Body of pancreas (tissue), 4 donors: ENCODE data around the gene HEPHL1. TPM values are rescaled to one million over a fixed set of nuclear protein-coding genes. Genes with fewer than 3 reads are reported as not detected.

ENCODE experiments used
- ATAC-seq: fragments of 150-250 bp; one replicate; pipeline ENCODE4 v1.9.1; 2016
- DNase-seq, 4 donors: peaks; one replicate each; pipeline ENCODE4 v3.0.0-alpha.2; 2019
- H3K27ac ChIP-seq, 4 donors: fragments of 200-600 bp; sonication (generic); 1 replicate in 3 of 4; 2 replicates in 1 of 4; pipeline versions ENCODE4 v1.5.1 to v1.6.1; 2016 to 2019; ENCODE audit warnings: mild to moderate bottlenecking in 1 of 4, mixed read lengths in 1 of 4, moderate library complexity in 1 of 4
- H3K27me3 ChIP-seq, 2 donors: fragments of 200-600 bp; sonication (generic); one replicate each; pipeline ENCODE4 v1.6.0; 2016; ENCODE audit warnings: mild to moderate bottlenecking in 1 of 2
- H3K36me3 ChIP-seq, 2 donors: fragments of 200-600 bp; sonication (generic); replicated peaks in 1 of 2; 2 replicates each; pipeline ENCODE4 v1.5.1; 2016; ENCODE audit warnings: low read depth in 2 of 2; ENCODE audit not compliant: insufficient read depth in 1 of 2
- H3K4me1 ChIP-seq: fragments of 200-600 bp; sonication (generic); one replicate; pipeline ENCODE4 v1.6.0; 2016
- H3K4me3 ChIP-seq, 2 donors: fragments of 200-600 bp; sonication (generic); 1 replicate in 1 of 2; 2 replicates in 1 of 2; pipeline ENCODE4 v1.5.1; 2016 to 2019
- H3K9me3 ChIP-seq, 3 donors: fragments of 200-600 bp; sonication (generic); 1 replicate in 2 of 3; 2 replicates in 1 of 3; pipeline ENCODE4 v1.5.1; 2016
- CTCF ChIP-seq, 7 experiments: fragments of 450-650 bp in 4 of 7; fragments of 200-600 bp in 3 of 7; sonication (generic) in 3 of 7; IDR thresholded peaks; one replicate each; pipeline ENCODE4 v1.5.1; 2016 to 2019; ENCODE audit warnings: antibody characterized with exemption in 7 of 7
- POLR2A ChIP-seq, 3 donors: fragments of 450-650 bp; IDR thresholded peaks; one replicate each; pipeline ENCODE4 v1.6.1; 2016; ENCODE audit warnings: antibody characterized with exemption in 3 of 3, mild to moderate bottlenecking in 2 of 3
- WGBS, 2 donors: methylation state at CpG; one replicate each; pipeline ENCODE4 v1.1.5; 2017; 5-methylcytosine and 5-hydroxymethylcytosine counted together
- intact Hi-C: fragments of 100-400 bp; cut with DNase I; formaldehyde crosslinking; loops from one replicate; pipeline ENCODE4 v1.15.1; 2023
- total RNA-seq, 2 donors: library from RNA; depleted of rRNA; stranded (reverse); fragments of >200 nt; gene quantifications; one replicate each; pipeline ENCODE4 v1.1.0, GENCODE V29; 2016

The HEPHL1 gene
- total RNA-seq, 2 donors from 2014 or later: not detected

GRCh38 chr11:94145916-94146315 is 124.8 kb downstream of the HEPHL1 start:
- DNase-seq: no peak
- no peaks in the 10 kb centered on the region for H3K36me3 ChIP-seq
- WGBS, 2 donors: 83 to 92% methylated on average over 4 of the region's 4 CpGs
- no peaks in the 10 kb centered on the region for H3K27me3 ChIP-seq
- no peak overlapping the region for H3K4me3 ChIP-seq
- TF ChIP-seq CTCF (IDR thresholded peaks at IDR 0.05) (no peak), POLR2A (IDR thresholded peaks at IDR 0.05) (no peak)
- ATAC-seq: no peak
- peaks cover 37% of the 10 kb centered on the region for H3K4me1 ChIP-seq
- intact Hi-C loops: no loop called here
- no peak overlapping the region for H3K27ac ChIP-seq
- no peaks in the 10 kb centered on the region for H3K9me3 ChIP-seq

- no peak for DNase-seq
- Histone ChIP-seq H3K36me3 (no peaks in the 10 kb centered on the region), H3K27me3 (no peaks in the 10 kb centered on the region), H3K27ac (no peak overlapping the region), H3K4me3 (no peak overlapping the region), H3K4me1 (peaks cover 50% of the 10 kb centered on the region), H3K9me3 (no peaks in the 10 kb centered on the region)
- intact Hi-C loops: no loop called here
- WGBS, 2 donors: 76 to 89% methylated on average over 9 of the region's 9 CpGs
- no peak for ATAC-seq
- no peak for TF ChIP-seq POLR2A (IDR thresholded peaks at IDR 0.05)
- TF ChIP-seq CTCF (IDR thresholded peaks at IDR 0.05): no peak
Measured at GRCh38 chr11:94147433-94147845, 126.3 kb downstream of the HEPHL1 start.

- intact Hi-C loops: no loop called here
- TF ChIP-seq CTCF (IDR thresholded peaks at IDR 0.05) (no peak), POLR2A (IDR thresholded peaks at IDR 0.05) (no peak)
- Histone ChIP-seq H3K9me3 (no peaks in the 10 kb centered on the region), H3K4me3 (no peak overlapping the region), H3K4me1 (peaks cover 51% of the 10 kb centered on the region), H3K27me3 (no peaks in the 10 kb centered on the region), H3K36me3 (no peaks in the 10 kb centered on the region), H3K27ac (no peak overlapping the region)
- 74 to 80% methylated on average over 2 of the region's 2 CpGs for WGBS, 2 donors
- DNase-seq (no peak), ATAC-seq (no peak)
Measured at GRCh38 chr11:94148189-94148588, 127.0 kb downstream of the HEPHL1 start.

- TF ChIP-seq POLR2A (IDR thresholded peaks at IDR 0.05): no peak
- no peak for TF ChIP-seq CTCF (IDR thresholded peaks at IDR 0.05)
- DNase-seq (no peak), ATAC-seq (no peak)
- Histone ChIP-seq H3K36me3 (no peaks in the 10 kb centered on the region), H3K27me3 (no peaks in the 10 kb centered on the region), H3K4me1 (peaks cover 61% of the 10 kb centered on the region), H3K9me3 (no peaks in the 10 kb centered on the region), H3K27ac (no peak overlapping the region), H3K4me3 (no peak overlapping the region)
- WGBS, 2 donors: 37 to 54% methylated on average over 3 of the region's 3 CpGs
- intact Hi-C loops: no loop called here
Measured at GRCh38 chr11:94149431-94150017, 128.4 kb downstream of the HEPHL1 start.

- Histone ChIP-seq H3K9me3 (no peaks in the 10 kb centered on the region), H3K27ac (no peak overlapping the region), H3K27me3 (no peaks in the 10 kb centered on the region), H3K4me1 (peaks cover 60% of the 10 kb centered on the region), H3K36me3 (no peaks in the 10 kb centered on the region), H3K4me3 (no peak overlapping the region)
- no peak for TF ChIP-seq CTCF (IDR thresholded peaks at IDR 0.05)
- TF ChIP-seq POLR2A (IDR thresholded peaks at IDR 0.05): no peak
- WGBS, 2 donors: 68 to 77% methylated on average over 3 of the region's 3 CpGs
- DNase-seq (no peak), ATAC-seq (no peak)
- intact Hi-C loops: no loop called here
Measured at GRCh38 chr11:94150056-94150455, 128.9 kb downstream of the HEPHL1 start.
